NB4 (cell line): Measurements from ENCODE around the gene LRBA.

Experiments
- POLR2A ChIP-seq: IDR thresholded peaks from 2 replicates; pipeline ENCODE4 v1.6.1; 2011; ENCODE audit warnings: mild to moderate bottlenecking; ENCODE audit not compliant: insufficient read length; ENCODE audit errors: extremely low read depth
- TF ChIP-seq, protein P1 (sequence below): IDR thresholded peaks from one replicate; pipeline ENCODE4 v1.5.1; 2012; ENCODE audit warnings: low read depth, low read length
- TF ChIP-seq, protein P2 (sequence below): IDR thresholded peaks from 2 replicates; pipeline ENCODE4 v1.6.1; 2011; ENCODE audit warnings: low read depth, low read length

DNA sequence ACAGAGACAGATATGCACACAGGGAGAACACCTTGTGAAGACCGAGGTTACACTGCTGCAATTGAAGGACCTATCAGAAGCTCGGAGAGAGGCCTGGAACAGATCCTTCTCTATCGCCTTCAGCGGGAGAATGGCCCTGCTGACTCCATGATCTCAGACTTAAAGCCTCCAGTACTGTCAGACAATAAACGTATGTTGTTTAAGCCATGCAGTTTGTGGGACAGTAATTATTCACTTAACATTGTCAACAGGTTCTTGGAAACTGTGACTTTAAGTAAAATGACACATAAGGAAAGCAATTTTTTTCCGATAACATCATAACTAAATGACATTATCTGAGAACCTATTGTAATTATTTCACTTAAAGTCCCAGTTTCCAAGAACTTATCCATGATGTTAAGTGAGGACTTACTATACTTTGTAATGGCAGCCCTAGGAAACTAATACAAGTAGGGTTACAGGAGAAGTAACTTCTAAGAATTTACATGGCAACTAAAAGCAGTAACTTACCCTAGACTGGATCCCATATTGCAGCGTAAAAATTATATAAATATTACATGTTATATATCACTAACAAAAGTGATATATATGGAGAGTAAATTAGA, 613.9 kb downstream of the LRBA start:
- TF ChIP-seq, protein P1, sequence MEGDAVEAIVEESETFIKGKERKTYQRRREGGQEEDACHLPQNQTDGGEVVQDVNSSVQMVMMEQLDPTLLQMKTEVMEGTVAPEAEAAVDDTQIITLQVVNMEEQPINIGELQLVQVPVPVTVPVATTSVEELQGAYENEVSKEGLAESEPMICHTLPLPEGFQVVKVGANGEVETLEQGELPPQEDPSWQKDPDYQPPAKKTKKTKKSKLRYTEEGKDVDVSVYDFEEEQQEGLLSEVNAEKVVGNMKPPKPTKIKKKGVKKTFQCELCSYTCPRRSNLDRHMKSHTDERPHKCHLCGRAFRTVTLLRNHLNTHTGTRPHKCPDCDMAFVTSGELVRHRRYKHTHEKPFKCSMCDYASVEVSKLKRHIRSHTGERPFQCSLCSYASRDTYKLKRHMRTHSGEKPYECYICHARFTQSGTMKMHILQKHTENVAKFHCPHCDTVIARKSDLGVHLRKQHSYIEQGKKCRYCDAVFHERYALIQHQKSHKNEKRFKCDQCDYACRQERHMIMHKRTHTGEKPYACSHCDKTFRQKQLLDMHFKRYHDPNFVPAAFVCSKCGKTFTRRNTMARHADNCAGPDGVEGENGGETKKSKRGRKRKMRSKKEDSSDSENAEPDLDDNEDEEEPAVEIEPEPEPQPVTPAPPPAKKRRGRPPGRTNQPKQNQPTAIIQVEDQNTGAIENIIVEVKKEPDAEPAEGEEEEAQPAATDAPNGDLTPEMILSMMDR, result no peak
- no peak for TF ChIP-seq POLR2A
- TF ChIP-seq, protein P2, sequence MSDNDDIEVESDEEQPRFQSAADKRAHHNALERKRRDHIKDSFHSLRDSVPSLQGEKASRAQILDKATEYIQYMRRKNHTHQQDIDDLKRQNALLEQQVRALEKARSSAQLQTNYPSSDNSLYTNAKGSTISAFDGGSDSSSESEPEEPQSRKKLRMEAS, result no peak
